HG03457 (cell line): ENCODE data around the gene SLC1A4.
"Not testable (repeated sequence)": the region's sequence is repeated elsewhere in the genome, so short reads cannot be mapped to it uniquely, and the experiment has no call there.

Source experiments
- ATAC-seq: cut with Tn5 transposase; IDR thresholded peaks from one replicate; pipeline ENCODE4 v1.9.1; 2021; ENCODE audit warnings: moderate number of reproducible peaks; ENCODE audit not compliant: unreplicated experiment

SLC1A4 gene

DNA sequence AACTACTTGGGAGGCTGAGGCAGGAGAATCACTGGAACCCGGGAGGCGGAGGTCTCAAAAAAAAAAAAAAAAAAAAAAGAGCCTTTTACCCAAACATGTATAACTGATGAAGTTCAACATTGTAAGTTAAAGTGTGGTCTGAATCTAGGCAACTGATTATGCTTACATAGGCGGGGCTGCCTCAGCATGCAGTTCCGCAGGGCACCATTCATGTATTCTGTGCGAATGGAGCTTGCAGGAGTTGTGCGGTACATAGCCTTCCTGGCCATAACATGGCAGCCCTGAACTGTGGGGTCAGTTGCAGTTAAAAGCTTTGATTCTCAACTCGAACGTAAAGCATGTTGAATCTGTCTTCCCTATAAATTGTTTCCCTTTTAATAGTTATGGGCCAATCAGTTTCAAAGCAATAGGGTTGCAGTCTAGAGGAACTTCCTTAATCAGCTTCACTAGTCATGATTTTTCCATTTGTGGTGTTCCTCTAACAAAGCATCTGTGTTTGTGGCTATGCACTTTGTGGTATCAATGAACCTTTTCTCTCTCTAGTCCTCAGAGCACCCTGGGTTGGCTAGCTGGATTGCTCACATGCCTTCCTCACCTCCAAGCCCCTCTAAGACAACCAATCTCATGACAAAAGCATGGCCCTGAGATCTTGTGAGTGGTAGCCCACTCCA is 36.4 kb downstream of the SLC1A4 start:
- peak; percentile 48 for ATAC-seq

DNA sequence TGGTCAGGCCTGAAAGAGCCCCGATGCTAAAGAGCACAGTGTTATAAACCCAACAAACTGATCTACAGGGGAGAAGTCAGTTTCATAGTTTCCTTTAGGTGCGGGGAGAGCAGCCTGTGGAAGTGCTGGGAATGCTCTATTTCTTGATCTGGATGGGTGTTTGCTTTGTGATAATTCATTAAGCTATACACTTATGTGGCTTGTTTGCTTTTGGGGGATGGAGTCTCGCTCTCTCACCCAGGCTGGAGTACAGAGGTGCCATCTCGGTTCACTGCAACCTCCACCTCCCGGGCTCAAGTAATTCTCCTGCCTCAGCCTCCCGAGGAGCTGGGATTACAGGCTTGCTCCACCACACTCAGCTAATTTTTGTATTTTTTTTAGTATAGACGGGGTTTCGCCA is 37.0 kb downstream of the SLC1A4 start:
- no peak for ATAC-seq

GRCh38 chr2:65026704-65027464 is 37.7 kb downstream of the SLC1A4 start:
- no peak for ATAC-seq

- ATAC-seq, result no peak
Measured at GRCh38 chr2:65027616-65028244, 38.5 kb downstream of the SLC1A4 start.

DNA sequence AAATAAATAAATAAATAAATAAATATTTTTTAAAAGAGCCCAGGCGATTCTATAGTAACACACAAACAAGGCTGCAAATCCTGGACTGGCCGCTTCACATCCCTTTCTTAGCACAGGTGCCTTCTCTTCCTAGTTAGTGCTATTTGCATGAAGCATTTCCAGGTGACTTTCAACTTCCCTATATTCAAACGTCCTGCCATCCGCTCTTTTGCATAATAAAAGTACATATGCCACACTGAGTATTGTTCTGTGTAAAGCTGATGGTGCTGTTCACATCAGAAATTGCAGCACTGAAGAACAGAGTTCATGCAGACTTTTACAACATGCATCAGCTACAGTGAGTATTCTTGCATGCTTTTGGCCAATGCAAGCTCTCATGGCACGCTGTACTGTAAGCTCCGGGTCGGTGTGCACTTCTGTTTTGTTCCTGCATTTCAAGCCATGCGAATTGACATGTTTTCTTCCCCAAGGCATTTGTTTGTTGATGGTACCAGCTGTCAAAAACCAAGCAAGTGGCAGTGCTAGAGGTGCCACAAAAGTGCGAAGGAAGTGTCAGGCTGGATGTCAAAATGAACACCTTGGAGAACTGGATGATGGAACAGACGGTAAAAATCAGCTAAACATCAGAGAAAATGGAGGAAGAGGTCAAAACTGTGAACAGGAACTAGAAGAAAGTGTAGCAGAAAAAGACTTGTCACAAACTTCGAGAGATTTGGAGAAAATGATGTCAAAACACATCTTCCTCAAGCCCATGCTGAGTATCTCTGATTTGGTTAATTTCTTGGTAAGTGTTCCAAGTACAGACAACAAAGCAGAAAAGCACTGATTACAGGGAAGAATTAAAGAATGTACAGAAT is 41.5 kb downstream of the SLC1A4 start:
- ATAC-seq, result no peak

DNA sequence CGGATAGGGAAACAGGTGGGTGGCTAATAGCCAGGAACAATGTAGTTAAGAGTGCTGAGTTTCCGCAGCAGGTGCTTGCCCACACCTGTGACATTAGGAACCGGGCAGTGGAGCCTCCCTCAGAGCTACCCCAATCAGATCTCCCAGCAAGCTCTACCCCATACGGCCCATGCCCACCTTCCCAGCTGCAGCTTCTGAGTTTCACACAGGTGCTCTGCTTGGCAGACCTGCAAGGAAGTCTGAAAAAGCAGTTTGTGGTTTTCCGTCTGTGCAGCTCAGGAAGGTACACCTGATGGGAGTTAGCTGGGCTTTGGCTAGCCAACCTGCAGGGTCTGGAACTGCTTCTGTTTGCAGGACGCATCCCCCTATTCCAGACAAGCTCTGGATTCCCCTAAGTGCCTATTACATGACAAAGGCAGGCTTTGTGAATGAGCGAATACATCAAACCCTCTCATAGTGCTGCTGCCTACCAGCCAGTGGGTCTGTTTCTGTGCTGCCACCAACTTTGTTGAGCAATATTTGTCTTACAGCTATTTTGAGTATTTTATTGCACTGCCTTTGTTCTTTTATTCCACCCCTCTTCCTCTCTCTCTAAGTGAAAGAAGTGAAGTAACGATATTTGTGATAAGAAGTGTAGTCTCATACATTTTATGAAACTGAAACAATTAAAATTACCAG is 42.3 kb downstream of the SLC1A4 start:
- no peak for ATAC-seq

DNA sequence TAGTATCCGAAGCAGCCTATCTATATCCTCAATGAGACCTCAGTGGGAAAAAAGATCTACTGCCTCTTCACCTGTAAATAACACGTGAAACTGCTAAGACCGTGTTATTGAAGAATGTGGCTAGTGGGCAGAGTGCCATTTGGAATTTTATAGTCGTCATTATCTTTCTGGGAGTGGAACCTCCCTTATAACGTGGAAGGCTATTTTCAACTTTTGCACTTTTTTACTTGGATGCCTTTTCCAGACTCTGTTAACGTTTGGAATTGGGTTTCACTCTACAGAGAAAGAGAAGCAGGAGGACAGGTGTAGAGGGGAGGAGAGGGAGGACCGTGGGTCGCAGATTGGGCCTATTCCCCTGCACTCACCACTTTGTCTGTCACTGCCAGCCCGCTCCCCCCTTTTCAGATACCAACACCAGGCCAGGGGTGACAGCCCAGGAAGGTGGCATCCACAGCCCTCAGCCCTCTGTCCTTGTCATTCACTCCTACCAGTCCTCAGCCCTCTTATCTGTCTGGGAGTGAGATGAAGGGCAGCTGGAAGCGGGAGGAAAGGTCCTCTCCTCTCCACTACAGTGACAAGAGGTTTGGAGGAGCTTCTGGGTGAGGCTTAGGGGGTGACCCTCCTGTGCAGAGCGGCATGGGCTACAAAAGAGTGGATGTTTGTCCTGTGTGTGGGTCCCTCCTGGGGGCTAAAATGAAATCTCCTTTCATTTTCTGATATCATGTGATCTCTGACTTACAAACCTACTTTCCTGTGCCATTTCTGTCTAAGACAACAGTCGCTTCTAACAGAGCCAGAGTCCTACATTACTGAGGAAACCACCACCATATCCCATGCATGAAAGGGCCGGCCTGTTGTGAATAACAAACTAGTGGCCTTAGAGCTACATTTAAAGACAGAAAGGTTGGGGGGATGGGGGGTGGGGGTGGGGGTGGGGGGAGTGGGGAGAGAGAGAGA is 43.1 kb downstream of the SLC1A4 start:
- ATAC-seq, result no peak

- no peak for ATAC-seq
Measured at GRCh38 chr2:65033178-65033577, 44.0 kb downstream of the SLC1A4 start.

DNA sequence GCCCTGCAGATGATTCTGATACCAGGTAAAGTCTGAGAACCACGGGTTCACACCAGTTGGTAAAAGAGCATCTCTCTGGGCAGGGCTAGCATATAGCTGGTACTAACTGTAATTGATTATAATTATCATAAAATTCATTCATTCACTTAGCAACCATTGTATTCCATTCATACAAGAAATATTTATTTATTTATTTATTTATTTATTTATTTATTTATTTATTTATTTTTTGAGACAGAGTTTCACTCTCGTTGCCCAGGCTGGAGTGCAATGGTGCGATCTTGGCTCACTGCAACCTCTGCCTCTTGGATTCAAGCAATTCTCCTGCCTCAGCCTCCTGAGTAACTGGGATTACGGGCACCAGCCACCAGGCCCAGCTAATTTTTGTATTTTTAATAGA is 44.5 kb downstream of the SLC1A4 start:
- not testable (repeated sequence) for ATAC-seq

- ATAC-seq, result no peak
Measured at GRCh38 chr2:65035351-65035943, 46.2 kb downstream of the SLC1A4 start.

- no peak for ATAC-seq
Measured at GRCh38 chr2:65037178-65037577, 48.0 kb downstream of the SLC1A4 start.

DNA sequence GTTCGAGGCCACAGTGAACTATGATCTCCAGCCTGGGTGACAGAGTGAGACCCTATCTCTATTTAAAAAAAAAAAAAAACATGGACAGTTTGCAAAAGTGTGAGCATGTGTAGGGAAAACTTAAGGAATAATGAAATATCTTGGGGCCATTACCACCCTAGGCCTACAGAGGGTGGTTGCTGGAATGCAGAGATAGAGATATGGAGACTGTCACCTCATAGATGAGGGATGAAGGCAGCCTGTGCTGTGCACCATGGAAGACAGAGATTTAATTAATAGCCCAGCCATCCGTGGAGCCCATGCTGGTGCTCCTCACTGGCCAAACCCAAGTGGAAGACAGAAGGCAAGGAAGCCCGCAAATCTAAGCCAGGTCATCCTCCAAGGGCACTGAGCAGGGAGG is 50.4 kb downstream of the SLC1A4 start:
- no peak for ATAC-seq

GRCh38 chr2:65040400-65041261 is 51.4 kb downstream of the SLC1A4 start:
- ATAC-seq, result no peak

GRCh38 chr2:65043001-65043400 is 53.8 kb downstream of the SLC1A4 start:
- no peak for ATAC-seq

DNA sequence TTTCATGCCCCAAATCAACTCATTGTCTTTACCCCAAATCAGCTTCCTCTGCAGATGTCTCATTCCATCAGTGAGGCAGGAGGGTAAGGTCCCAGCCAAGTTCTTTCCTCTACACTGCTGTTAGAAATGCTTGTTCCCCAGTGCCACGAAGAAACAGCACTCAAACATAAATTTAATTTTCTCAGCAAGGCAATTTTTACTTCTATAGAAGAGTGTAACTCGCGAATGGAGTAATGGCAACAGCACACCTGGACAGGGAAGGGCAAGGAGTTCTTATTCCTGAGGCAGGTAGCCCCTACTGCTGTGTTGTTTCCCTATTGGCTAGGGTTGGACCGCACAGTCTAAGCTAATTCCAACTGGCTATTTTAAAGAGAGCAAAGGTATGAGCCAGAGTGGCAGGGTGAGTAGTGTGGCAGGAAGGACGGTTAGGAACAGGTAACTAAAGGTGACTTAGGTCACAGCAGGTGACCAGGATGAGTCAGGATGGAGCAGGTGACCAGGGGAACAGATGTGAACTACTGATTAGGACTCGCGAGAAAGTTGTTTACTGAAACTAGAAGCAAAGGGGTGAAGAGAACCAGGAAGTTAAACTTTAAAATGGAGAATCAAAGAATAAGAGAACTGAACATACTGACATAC is 55.0 kb downstream of the SLC1A4 start:
- no peak for ATAC-seq

DNA sequence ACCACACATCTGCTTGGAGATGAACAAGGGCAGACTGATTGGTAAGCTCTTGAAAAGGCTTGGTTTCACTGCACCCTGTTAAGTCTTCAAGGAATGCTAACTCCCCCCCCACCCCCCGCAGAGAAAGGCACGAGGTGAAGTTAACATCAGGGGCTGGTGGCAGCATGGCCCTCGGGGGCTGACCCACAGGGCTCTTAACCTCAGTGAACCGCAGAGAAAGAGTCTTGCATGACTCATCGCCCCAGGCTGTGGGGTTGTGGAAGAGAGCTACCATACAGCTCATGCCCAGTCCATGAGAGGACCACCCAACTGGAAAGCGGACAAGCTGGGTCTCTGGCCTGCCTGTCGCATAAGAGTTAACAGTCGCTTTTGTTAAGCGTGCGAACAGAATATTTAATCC is 56.5 kb downstream of the SLC1A4 start:
- no peak for ATAC-seq

DNA sequence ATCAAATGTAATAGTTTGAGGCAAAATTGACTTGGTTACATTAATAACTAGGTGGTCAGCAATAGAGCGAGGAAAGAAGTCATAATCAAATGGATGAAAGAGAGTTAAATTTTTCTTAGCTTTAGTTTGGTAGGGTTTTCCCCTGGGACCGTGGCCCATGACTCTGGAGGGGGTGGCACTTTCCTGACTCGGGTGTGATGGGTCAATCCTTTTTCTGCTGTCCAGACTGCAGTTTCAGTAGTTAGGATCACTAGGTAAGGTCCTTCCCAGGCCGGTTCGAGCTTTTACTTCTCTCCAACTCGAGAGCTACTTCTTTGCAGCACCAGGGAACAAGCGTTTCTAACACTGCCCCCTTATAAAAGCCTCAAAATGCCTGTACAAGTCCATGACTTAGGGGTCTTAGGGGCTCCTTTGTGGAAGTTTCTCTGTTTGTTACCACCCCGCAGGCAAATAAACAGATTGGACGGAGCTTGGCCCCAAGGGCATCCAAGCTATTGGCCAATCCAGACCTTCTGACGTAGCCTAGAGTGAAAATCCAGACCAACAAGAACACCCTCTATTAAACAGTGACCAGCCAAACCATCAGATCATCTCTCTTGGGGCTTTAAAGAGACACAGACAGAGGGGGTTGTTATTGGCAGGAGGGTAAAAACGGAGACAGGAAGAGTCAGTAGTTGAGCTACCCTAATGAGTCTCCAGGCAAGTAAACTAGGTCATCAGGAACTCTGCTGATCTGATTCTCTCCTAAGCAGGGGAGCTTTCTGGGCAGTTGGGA is 57.6 kb downstream of the SLC1A4 start:
- no peak for ATAC-seq
